Keratinocyte (primary cell): ENCODE data around the gene RXRA. TPM values are rescaled to one million over a fixed set of nuclear protein-coding genes. Genes with fewer than 3 reads are reported as not detected.

Experiments used
- DNase-seq: peaks from one replicate; pipeline ENCODE4 v3.0.0-alpha.2; 2011; ENCODE audit warnings: low read depth, missing footprints, low spot score
- FAIRE-seq: peaks from 2 replicates; lab custom pipeline; 2011; peaks lifted over from hg19 to GRCh38; lab: Jason Lieb, UNC
- H2AFZ ChIP-seq: 2 replicates; pipeline ENCODE4 v1.6.0; 2012; ENCODE audit warnings: low read length, control low read depth, inconsistent platforms; ENCODE audit not compliant: control insufficient read depth
- H3K27ac ChIP-seq: 2 replicates; pipeline ENCODE4 v1.5.1; 2011; ENCODE audit warnings: low read length; ENCODE audit not compliant: control insufficient read depth, insufficient read depth
- H3K27me3 ChIP-seq: 3 replicates; pipeline ENCODE4 v1.6.0; 2011; ENCODE audit warnings: low read length; ENCODE audit not compliant: control insufficient read depth, insufficient read depth; ENCODE audit errors: extremely low read depth
- H3K36me3 ChIP-seq, 2 experiments: 2 replicates in 1 of 2; 3 replicates in 1 of 2; pipeline ENCODE4 v1.5.1; 2011; ENCODE audit warnings: low read length in 2 of 2, mild to moderate bottlenecking in 1 of 2; ENCODE audit not compliant: control insufficient read depth in 2 of 2, insufficient read depth in 2 of 2; ENCODE audit errors: extremely low read depth in 1 of 2
- H3K4me1 ChIP-seq: 3 replicates; pipeline ENCODE4 v1.5.1; 2011; ENCODE audit warnings: low read length; ENCODE audit not compliant: control insufficient read depth, insufficient read depth; ENCODE audit errors: extremely low read depth
- H3K4me2 ChIP-seq: 3 replicates; pipeline ENCODE4 v1.6.0; 2011; ENCODE audit warnings: low read depth, low read length; ENCODE audit not compliant: control insufficient read depth, insufficient read depth; ENCODE audit errors: extremely low read depth
- H3K4me3 ChIP-seq, 3 experiments: fragments of 200-600 bp in 1 of 3; sonication (generic) in 1 of 3; 2 replicates in 2 of 3; 3 replicates in 1 of 3; pipeline ENCODE4 v1.5.1; 2011 to 2016; ENCODE audit warnings: low read length in 3 of 3, mild to moderate bottlenecking in 3 of 3, control low read depth in 2 of 3, inconsistent platforms in 1 of 3, low read depth in 1 of 3, mixed read lengths in 1 of 3, mixed run types in 1 of 3, moderate library complexity in 1 of 3; ENCODE audit not compliant: control insufficient read depth in 2 of 3, insufficient read depth in 2 of 3; ENCODE audit errors: extremely low read depth in 1 of 3
- H3K79me2 ChIP-seq: 2 replicates; pipeline ENCODE4 v1.6.0; 2012; ENCODE audit warnings: low read length; ENCODE audit not compliant: control insufficient read depth, insufficient read depth
- H3K9ac ChIP-seq: 3 replicates; pipeline ENCODE4 v1.6.0; 2011; ENCODE audit warnings: low read length; ENCODE audit not compliant: control insufficient read depth, insufficient read depth; ENCODE audit errors: extremely low read depth
- H3K9me1 ChIP-seq: 3 replicates; pipeline ENCODE4 v1.6.0; 2011; ENCODE audit warnings: low read length; ENCODE audit not compliant: control insufficient read depth, insufficient read depth; ENCODE audit errors: extremely low read depth
- H3K9me3 ChIP-seq: 2 replicates; pipeline ENCODE4 v1.5.1; 2012; ENCODE audit warnings: low read depth, low read length; ENCODE audit not compliant: control insufficient read depth
- H4K20me1 ChIP-seq: 3 replicates; pipeline ENCODE4 v1.6.0; 2011; ENCODE audit warnings: low read length; ENCODE audit not compliant: control insufficient read depth, insufficient read depth; ENCODE audit errors: extremely low read depth
- EZH2 ChIP-seq: IDR thresholded peaks from one replicate; pipeline ENCODE4 v1.6.1; 2012; ENCODE audit warnings: inconsistent platforms, mild to moderate bottlenecking, low read length, moderate library complexity
- dilution Hi-C: fragments of 300-500 bp; cut with MboI; formaldehyde crosslinking; loops from one replicate; pipeline ENCODE4 v1.7.0; 2020; ENCODE audit warnings: low sequenced_read_pairs; ENCODE audit not compliant: extremely low pct_ligation_motif_present
- polyA plus RNA-seq, 5 experiments: library from polyadenylated mRNA; depleted of rRNA in 3 of 5; stranded (reverse) in 3 of 5; stranded (forward) in 1 of 5; unstranded in 1 of 5; fragments of >200 nt; gene quantifications; 1 replicate in 1 of 5; 2 replicates in 3 of 5; 3 replicates in 1 of 5; pipeline versions ENCODE4 v1.2.1 to v1.2.3, GENCODE V29; 2011 to 2012; ENCODE audit warnings: missing spikeins in 2 of 5, low read depth in 1 of 5, low replicate concordance in 1 of 5
- TF ChIP-seq, protein P1 (sequence below), 3 experiments: IDR thresholded peaks in 1 of 3; conservative IDR thresholded peaks in 1 of 3; optimal IDR thresholded peaks in 1 of 3; 2 replicates in 2 of 3; 3 replicates in 1 of 3; pipeline versions ENCODE3 to v1.5.1; 2011; ENCODE audit warnings: low read length in 3 of 3, mild to moderate bottlenecking in 3 of 3, moderate library complexity in 2 of 3, control low read depth in 1 of 3, inconsistent platforms in 1 of 3; ENCODE audit not compliant: insufficient read depth in 2 of 3; ENCODE audit errors: extremely low read depth in 1 of 3

Gene RXRA
- polyA plus RNA-seq, 1 donor (not counting 4 experiments of a cell fraction or from before 2014, with no cell fraction given): 9.7 TPM

DNA sequence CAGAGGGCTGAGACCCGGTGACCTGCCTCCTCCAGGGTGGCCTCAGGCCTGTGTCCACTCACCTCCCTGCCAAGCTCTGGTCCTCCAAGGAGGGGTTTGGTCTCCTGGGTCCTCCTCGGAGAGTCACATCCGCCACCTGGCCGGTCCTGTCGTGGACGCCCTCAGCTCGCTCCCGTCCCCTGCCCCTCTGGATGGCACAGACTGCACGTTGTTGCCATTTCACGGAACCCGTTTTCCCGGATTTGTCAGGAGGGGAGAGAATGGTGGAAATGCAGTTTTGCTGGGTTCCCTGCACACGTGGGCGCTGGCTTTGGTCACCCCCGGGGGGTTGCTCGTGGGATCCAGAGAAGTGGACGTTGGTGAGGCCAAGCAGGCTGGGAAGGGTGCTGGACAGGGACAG is 62.7 kb downstream of the RXRA start:
- FAIRE-seq (no peak), DNase-seq (no peak)
- Histone ChIP-seq H3K9ac (no peak overlapping the region), H3K27me3 (no peaks in the 10 kb centered on the region), H3K27ac (no peak overlapping the region), H3K9me3 (no peaks in the 10 kb centered on the region), H4K20me1 (peaks cover 14% of the 10 kb centered on the region), H3K4me1 (peaks cover 9% of the 10 kb centered on the region), H3K79me2 (peaks cover 86% of the 10 kb centered on the region), H3K36me3 (peaks cover 0 to 2% of the 10 kb centered on the region in 2 experiments), H2AFZ (no peak overlapping the region), H3K4me2 (no peak overlapping the region), H3K4me3 (no peak overlapping the region), H3K9me1 (no peaks in the 10 kb centered on the region)
- no peak for TF ChIP-seq EZH2
- TF ChIP-seq, protein P1, sequence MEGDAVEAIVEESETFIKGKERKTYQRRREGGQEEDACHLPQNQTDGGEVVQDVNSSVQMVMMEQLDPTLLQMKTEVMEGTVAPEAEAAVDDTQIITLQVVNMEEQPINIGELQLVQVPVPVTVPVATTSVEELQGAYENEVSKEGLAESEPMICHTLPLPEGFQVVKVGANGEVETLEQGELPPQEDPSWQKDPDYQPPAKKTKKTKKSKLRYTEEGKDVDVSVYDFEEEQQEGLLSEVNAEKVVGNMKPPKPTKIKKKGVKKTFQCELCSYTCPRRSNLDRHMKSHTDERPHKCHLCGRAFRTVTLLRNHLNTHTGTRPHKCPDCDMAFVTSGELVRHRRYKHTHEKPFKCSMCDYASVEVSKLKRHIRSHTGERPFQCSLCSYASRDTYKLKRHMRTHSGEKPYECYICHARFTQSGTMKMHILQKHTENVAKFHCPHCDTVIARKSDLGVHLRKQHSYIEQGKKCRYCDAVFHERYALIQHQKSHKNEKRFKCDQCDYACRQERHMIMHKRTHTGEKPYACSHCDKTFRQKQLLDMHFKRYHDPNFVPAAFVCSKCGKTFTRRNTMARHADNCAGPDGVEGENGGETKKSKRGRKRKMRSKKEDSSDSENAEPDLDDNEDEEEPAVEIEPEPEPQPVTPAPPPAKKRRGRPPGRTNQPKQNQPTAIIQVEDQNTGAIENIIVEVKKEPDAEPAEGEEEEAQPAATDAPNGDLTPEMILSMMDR (optimal IDR thresholded peaks at IDR 0.05 in 1 of 3, IDR thresholded peaks at IDR 0.05 in 1 of 3, conservative IDR thresholded peaks at IDR 0.05 in 1 of 3; ENCODE audit: extremely low read depth in 1 of 3, insufficient read depth in 2 of 3, low read length in 3 of 3): no peak
- dilution Hi-C loops: no loop called here

DNA sequence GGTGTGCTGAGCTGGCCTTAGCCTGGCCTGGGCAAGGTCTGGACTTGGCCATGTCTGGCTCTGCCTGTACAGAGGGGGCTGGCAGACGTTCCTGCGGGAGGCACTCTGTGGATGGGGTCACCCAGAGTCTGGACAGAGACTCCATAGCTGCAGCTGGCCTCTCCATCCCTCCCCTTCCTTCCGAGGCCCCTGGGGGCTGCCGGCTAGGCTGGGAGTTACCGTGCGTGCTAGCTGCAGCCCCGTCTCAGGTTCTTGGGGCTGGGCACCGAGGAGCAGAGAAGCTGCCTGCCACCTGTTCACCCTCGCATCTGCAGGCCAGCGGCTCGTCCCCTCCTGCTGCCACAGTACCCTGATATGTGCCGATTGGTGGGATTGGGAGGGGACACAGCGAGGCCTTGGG is 63.4 kb downstream of the RXRA start:
- Histone ChIP-seq H3K9me1 (no peaks in the 10 kb centered on the region), H3K27me3 (no peaks in the 10 kb centered on the region), H3K9ac (no peak overlapping the region), H3K4me2 (no peak overlapping the region), H3K4me1 (peaks cover 7% of the 10 kb centered on the region), H4K20me1 (peaks cover 14% of the 10 kb centered on the region), H3K79me2 (peaks cover 88% of the 10 kb centered on the region), H3K9me3 (no peaks in the 10 kb centered on the region), H2AFZ (no peak overlapping the region), H3K36me3 (peaks cover 0 to 2% of the 10 kb centered on the region in 2 experiments), H3K4me3 (no peak overlapping the region), H3K27ac (no peak overlapping the region)
- DNase-seq (no peak), FAIRE-seq (no peak)
- TF ChIP-seq, protein P1 (optimal IDR thresholded peaks at IDR 0.05 in 1 of 3, IDR thresholded peaks at IDR 0.05 in 1 of 3, conservative IDR thresholded peaks at IDR 0.05 in 1 of 3; ENCODE audit: extremely low read depth in 1 of 3, insufficient read depth in 2 of 3, low read length in 3 of 3): no peak
- no peak for TF ChIP-seq EZH2
- dilution Hi-C loops: no loop called here
